NCI-H446 treated with DMSO at 0.1 percent for 48 hours (cell line): ENCODE measurements around the gene MRGPRX4.
"Not testable (repeated sequence)": the region's sequence is repeated elsewhere in the genome, so short reads cannot be mapped to it uniquely, and the experiment has no call there.

ENCODE experiments used
- DNase-seq: peaks from one replicate; lab custom pipeline; 2025; lab: John Stamatoyannopoulos, UW

The MRGPRX4 gene

DNA sequence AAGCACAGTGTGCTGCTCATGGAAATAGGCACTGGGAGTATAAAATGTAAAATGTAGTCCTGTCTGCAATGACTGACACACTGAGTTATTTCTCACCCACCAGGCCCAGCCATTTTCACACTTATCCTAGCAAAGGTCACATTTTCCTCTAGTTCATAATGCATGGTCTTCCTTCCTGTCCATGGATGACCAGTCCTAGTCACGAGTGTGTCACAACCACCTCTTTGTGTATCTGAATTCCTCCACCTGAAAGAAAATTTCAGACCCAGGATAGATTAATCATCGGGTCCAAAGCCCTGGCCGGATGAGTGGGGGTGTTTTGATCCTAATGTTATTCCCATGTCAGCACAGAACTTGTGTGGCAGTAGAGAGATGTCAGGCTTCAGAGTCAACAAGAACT is at the start of gene MRGPRX4:
MRGPRX4 (plus strand) TSS at position 172 of the 400 bp plus-strand sequence. CDS start 420 bp downstream, outside the sequence.
- no peak for DNase-seq

DNA sequence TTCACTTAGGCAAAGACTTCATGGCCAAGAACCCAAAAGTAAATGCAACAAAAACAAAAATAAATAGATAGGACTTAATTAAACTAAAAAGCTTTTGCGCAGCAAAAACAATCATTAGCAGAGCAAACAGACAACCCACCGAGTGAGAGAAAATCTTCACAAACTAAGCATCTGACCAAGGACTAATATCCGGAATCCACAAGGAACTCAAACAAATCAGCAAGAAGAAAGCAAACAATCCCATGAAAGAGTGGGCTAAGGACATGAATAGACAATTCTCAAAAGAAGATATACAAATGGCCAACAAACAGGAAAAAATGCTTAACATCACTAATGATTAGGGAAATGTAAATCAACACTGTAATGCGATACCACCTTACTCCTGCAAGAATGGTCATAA is 41.5 kb upstream of the MRGPRX4 start:
- not testable (repeated sequence) for DNase-seq

DNA sequence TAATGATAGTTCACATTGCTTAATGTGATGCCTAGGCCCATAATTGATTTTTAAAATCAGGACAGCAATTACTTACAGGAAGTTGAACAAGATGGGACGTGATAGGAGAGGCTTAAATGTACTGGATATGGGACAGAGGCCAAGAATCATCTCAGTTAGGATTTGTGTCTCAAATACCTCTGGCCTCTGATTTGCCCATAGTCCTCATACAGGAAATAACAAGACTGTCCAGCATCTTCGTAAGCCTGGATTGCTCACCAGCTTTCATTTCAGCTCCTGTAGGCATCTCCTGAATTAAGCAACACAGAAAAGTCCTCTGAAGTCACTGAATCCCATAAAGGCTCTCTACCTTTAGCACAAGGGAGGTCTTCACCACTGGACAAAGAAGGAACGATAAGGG is 40.3 kb upstream of the MRGPRX4 start, which contains the start of gene MRGPRX3:
MRGPRX3 (plus strand) TSS at position 231 of the 400 bp plus-strand sequence. CDS start 4,632 bp downstream, outside the sequence.
- no peak for DNase-seq

DNA sequence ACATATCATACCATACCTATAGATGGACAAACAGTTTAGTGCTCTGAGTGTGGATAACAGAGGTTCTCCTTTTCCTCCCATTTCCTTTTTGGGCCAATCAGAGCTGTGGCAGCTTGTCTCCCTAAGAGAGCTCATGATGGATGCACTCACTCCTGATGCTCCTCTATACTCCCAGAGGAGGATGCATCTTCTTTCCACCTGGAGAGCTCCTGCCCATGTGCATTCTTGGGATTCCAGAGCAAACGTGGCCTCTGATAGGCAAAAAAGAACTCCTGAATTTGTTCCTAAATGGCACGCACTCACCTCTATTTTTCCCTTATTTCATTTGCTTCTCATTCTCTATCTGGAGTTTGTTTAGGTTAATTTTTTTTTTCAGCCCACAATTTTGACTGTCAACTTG is 37.3 kb upstream of the MRGPRX4 start:
- no peak for DNase-seq

DNA sequence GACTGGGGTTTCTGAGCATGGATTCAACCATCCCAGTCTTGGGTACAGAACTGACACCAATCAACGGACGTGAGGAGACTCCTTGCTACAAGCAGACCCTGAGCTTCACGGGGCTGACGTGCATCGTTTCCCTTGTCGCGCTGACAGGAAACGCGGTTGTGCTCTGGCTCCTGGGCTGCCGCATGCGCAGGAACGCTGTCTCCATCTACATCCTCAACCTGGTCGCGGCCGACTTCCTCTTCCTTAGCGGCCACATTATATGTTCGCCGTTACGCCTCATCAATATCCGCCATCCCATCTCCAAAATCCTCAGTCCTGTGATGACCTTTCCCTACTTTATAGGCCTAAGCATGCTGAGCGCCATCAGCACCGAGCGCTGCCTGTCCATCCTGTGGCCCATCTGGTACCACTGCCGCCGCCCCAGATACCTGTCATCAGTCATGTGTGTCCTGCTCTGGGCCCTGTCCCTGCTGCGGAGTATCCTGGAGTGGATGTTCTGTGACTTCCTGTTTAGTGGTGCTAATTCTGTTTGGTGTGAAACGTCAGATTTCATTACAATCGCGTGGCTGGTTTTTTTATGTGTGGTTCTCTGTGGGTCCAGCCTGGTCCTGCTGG is 35.3 kb upstream of the MRGPRX4 start:
- no peak for DNase-seq

DNA sequence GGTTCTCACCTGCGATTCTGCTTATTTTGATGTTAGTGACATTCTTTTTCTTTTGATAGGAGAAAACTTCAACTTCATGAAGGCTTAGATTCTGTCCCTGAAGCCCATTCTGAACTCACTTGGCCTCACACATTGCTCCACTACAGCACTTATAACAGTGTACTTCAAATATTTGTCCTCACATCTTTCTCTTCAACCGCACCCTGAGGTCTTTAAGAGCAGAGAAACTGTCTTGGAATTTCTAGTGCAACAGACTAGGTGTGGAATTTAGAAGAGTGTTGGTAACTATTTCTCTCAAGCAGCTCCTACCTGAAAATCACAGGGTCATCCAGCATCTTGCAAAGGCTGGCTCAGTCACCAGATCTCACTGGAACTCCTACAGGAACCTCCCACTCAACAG is 32.5 kb upstream of the MRGPRX4 start:
- no peak for DNase-seq

DNA sequence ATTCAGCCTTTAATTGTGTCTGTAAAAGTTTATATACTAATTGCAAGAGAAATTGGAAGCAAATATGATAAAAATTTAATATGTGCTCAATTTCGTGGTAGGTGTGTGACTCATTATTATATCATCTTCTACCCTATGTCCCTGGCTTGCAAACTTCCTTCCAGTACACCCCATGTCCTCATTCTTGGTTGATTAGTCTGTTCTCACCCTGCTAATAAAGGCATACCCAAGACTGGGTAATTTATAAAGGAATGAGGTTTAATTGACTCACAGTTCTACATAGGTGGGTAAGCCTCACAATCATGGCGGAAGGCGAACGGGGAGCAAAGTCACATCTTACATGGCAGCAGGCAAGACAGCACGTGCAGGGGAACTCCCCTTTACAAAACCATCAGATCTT is 28.4 kb upstream of the MRGPRX4 start:
- no peak for DNase-seq

DNA sequence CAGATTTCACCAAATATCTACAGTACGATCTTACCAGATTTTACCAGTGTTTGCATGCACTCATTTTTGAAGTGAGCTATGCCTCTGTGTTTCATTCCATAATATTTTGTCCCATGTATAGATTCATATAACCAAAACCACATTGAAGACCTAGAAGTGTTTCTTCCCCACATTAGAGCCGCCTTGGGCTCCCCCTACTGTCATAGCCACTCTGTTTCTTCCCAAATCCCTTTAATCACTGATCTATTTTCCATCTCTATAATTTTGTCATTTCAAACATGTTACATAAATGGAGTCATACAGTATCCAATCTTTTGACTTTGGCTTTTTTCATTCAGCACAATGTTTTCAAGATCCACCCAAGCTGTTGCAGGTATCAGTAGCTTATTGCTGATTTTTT is 27.6 kb upstream of the MRGPRX4 start:
- no peak for DNase-seq

DNA sequence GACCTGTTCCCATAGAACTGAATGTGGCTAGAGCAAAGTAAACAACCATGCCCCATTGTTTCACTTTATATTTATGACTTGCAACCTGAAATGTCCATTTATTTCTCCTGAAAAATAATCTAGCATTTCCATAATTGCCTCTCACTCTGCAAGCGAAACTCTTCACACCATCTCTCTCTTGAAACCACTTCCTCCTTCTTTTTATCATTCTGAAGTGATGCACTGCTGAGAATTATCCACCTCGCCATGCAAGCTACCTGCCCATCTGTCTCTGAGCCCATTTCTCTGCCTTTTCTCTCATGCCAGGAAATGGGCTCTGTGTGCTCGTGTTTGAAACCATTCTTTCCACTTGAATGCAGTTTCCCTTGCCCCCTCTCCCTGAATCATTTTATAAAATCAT is 26.8 kb upstream of the MRGPRX4 start:
- DNase-seq, result no peak

DNA sequence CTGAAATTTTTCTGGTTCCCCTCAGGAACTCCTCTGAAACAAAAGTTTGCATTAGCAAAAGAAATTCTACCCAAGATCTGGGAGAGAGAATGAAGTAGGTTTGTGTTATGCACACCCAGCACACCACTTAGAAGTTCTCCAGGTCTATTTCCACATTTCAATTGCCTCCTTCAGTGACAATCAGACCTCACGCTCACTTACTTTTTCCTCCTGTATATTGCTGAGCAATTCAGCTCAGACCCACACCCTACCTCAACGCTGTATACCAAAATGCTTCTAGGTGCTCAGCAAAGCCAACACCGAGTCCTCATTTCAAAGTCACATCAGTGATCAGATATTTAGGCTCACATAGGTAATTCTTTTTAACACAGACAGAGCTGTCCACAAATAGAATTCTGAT is 21.1 kb upstream of the MRGPRX4 start:
- DNase-seq, result no peak

DNA sequence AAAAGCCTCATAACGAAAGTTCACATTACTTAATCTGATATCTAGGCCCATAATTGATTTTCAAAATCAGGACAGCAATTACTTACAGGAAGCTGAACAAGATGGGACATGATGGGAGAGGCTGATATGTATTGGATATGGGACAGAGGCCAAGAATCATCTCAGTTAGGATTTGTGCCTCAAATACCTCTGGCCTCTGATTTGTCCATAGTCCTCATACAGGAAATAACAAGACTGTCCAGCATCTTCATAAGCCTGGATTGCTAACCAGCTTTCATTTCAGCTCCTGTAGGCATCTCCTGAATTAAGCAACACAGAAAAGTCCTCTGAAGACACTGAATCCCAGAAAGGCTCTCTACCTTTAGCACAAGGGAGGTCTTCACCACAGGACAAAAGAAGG is 4.3 kb upstream of the MRGPRX4 start:
- DNase-seq, result no peak

DNA sequence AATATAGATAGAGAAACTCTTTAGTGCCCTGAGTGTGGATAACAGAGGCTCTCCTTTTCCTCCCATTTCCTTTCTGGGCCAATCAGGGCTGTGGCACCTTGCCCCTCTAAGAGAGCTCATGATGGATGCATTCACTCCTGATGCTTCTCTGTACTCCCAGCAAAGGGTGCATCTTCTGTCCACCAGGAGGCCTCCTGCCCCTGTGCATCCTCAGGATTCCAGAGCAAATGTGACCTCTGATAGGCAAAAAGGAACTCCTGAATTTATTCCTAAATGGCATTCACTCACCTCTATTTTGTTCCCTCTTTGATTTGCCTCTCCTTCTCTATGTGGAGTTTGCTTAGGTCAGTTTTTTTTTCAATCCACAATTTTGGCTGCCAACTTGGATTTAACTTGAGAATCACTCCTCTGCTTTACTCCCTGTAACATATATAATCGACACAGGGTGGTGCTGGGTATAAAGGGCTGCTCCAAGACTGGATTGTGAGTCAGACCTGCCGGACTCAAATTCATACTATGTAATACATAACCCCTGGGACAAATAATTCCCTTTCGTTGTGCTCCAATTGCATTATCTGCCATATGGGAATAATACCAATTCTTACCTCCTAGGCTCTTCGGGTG is 1.1 kb upstream of the MRGPRX4 start:
- no peak for DNase-seq

DNA sequence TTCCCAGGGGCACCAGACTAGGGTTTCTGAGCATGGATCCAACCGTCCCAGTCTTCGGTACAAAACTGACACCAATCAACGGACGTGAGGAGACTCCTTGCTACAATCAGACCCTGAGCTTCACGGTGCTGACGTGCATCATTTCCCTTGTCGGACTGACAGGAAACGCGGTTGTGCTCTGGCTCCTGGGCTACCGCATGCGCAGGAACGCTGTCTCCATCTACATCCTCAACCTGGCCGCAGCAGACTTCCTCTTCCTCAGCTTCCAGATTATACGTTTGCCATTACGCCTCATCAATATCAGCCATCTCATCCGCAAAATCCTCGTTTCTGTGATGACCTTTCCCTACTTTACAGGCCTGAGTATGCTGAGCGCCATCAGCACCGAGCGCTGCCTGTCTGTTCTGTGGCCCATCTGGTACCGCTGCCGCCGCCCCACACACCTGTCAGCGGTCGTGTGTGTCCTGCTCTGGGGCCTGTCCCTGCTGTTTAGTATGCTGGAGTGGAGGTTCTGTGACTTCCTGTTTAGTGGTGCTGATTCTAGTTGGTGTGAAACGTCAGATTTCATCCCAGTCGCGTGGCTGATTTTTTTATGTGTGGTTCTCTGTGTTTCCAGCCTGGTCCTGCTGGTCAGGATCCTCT is 709 bp downstream of the MRGPRX4 start:
- no peak for DNase-seq

DNA sequence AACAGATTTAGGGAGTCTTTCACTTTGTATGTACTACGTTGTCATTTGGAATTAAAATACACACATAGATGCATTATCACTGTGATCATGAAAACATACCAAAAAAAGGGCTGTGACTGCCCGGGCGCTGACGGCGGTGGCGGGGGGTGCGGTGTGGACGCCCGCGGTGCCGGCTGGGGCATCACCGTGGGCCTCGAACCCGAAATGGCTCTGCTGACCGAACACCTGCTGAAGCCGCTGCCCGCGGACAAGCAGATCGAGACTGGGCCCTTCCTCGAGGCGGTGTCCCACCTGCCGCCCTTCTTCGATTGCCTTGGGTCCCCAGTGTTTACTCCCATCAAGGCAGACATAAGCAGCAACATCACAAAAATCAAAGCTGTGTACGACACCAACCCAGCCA is 16.2 kb downstream of the MRGPRX4 start:
- DNase-seq, result no peak

DNA sequence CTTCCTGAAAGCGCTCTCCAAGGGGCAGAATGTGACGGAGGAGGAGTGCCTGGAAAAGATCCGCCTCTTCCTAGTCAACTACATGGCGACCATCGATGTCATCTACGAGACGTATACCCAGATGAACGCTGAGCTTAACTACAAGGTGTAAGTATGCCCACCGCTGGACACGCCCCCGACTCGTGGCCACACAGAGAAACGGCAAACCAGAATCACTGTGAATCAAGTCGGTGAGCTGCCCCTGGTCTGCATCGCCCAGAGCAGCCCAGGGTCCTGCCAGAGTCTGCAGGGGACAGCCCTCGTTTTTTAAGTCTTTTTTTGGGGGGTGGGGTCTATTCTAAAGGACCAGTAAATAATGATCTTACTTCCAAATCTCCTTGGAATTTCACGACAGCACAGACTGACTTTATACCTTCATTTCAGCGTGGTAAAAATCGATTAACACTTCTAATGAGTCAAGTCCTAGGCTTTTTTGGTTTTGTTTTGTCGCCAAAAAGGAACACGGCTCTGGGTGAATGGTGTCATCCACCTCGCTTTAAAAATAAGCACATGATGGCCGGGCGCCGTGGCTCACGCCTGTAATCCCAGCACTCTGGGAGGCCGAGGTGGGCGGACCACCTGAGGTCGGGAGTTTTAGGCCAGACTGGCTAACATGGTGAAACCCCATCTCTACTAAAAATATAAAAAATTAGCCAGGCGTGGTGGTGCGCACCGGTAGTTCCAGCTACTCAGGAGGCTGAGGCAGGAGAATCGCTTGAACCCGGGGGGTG is 17.0 kb downstream of the MRGPRX4 start:
- not testable (repeated sequence) for DNase-seq

DNA sequence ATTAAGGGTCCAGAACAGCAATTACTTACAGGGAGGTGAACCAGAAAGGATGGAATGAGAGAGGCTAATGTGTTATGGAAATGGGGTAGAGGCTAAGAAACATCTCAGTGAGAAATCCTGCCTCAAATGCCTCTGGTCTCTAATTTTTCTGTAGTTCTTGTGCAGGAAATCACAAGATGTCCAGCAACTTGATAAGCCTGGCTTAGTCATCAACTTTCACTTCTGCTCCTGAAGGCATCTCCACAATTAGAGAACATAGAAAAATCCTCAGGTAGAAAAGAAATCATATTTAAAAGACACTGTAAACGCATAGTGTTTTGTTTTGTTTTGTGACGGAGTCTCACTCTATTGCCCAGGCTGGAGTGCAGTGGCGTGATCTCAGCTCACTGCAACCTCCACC is 18.7 kb downstream of the MRGPRX4 start:
- no peak for DNase-seq

DNA sequence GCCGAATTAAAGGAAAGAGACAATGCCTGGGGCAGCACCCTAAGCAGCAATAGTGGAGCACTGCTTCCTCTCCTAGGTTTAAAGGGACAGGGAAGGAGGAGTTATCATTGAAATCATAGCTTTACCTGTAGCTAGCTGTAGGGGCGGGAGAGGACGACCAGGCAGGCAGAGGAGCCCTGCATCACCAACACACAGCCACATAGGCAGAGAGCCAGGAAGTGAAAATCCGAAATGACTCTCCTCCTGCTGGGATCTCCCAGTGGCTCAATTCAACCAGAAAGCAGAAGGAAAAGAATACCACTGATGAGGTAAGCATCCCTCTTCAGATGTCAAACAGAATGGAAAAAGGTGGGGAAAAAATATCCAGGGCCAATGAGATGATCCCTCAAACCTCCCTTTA is 20.4 kb downstream of the MRGPRX4 start:
- DNase-seq, result no peak

DNA sequence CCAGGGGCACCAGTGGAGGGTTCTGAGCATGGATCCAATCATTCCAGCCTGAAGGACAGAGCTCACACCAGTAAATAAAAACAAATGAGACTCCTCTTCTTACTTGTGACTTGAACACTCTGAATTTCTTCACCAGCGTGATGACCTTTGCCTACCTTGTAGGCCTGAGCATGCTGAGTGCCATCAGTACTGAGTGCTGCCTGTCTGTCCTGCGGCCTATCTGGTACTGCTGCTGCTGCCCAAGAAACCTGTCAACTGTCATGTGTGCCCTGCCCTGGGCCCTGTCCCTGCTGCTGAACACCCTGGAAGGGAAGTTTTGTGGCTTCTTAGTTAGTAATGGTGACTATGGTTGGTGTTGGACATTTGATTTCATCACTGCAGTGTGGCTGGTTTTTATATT is 23.9 kb downstream of the MRGPRX4 start:
- no peak for DNase-seq

DNA sequence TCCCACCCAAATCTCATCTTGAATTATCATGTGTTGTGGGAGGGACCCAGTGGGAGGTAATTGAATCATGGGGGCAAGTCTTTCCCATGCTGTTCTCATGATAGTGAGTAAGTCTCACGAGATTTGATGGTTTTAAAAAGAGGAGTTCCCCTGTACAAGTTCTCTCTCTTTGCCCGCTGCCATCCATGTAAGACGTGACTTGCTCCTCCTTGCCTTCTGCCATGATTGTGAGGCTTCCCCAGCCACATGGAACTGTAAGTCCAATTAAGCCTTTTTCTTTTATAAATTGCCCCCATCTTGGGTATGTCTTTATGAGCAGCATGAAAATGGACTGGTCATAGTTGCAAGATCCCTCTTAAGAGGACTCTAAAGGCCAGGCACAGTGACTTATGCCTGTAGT is 25.1 kb downstream of the MRGPRX4 start:
- not testable (repeated sequence) for DNase-seq

DNA sequence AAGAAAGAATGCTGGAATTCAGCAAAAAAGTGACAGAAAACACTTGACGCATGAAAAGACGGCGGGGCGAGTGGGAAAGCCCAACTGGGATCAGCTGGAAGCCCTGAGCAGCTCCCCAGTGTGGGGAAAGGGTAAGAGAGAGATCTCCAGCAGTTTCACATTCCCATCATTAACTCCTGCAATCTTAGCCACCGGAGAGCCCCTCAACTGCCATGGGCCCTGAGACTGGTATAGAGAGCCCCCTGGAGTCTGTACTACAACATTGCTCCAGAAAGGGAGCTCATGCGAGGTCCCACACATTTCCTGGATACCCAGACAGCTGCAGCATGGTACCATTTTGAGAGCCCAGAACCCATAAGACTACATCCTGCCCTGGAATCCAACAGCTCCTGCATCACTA is 31.1 kb downstream of the MRGPRX4 start:
- no peak for DNase-seq

DNA sequence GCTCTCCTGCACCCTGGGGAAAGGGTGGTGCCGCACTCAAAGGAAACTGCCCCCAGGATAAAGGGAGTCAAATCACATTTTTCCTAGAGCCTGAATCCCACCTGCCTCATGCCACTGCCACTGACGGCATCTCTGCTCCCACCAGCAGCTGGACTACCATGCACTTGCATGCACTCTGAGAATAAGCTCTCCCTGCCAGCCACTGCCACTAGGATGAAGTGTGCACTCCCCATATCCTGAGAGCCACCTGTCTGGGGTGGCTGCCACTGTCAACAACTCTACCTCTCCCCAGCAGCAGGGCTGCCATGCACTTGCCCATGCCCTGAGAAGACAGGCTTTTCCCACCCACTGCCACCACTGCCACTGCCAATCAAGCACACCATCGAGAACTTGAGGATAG is 31.6 kb downstream of the MRGPRX4 start:
- no peak for DNase-seq

DNA sequence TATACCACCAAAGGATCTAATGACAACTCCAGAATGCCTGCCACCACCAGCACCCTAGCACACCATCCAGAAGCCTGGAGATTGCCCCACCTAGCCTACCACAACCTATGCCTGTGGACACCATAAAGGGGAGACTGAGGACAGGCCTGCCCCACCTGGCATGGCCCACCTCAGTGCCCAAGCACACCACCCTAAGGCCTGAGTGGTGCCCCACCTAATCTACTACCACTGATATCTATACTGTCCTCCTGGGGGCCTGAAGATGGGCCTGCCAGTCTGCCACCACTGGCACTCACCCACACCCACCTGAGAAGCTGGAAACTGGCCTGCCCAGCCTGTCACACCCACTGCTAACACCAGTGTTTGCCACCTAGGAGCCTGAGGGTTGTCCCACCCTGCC is 32.1 kb downstream of the MRGPRX4 start:
- DNase-seq, result no peak

DNA sequence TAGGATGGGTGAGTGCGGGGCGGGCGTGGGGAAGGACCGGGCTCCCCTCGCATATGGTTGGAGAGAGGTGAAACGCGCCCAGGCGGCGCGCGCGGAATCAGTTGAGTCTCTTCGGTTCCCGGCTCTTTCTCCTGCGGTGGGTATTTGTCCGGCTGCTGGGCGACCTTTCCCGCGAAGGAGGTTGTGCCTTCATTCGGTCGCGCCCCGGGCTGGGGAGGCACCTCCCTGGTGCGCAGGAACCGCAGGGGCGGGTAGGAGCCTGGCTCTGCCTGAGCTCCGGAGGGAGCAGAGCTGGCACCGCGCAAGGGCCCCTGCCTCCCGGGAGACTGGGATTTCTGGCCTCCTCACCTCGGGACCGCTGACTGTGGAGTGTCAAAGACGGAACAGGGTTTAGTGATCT is 36.4 kb downstream of the MRGPRX4 start:
- no peak for DNase-seq
